Stimulated activated naive CD8-positive, alpha-beta T cell treated with anti-CD3 and anti-CD28 coated beads, Interleukin-15, Interleukin-2, amounts not matched to agents 100 U/mL and 50 U/mL, for 24 hours (primary cell): ENCODE data around the gene MAP3K14.
"Not testable (repeated sequence)": the region's sequence is repeated elsewhere in the genome, so short reads cannot be mapped to it uniquely, and the experiment has no call there.

Experiments
- ATAC-seq: fragments of 150-1000 bp; cut with Tn5 transposase; one replicate; pipeline ENCODE4 v1.10.0; 2021
- DNase-seq: peaks from one replicate; pipeline ENCODE4 v3.0.0; 2021

MAP3K14 gene

DNA sequence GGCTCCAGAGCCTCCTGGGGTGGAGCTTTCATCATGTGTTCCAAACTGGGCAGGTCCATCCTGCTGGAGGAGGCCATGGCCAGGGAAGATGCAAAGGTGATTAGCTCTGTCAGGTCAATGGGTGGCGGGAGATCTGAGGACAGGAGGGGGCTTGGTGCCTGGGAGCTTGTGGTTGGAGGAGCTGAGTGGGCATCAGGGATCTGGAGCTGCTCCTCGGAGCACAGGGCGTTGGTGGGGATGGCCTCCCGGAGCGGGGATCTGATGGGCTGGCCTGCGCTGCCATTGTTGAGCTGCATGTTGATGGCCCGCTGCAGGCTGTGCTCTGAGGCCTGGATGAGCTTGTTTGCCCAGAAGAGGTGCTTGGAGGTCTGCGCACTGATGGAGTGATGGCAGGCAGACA is 61.5 kb downstream of the MAP3K14 start:
- ATAC-seq, result no peak
- no peak for DNase-seq

DNA sequence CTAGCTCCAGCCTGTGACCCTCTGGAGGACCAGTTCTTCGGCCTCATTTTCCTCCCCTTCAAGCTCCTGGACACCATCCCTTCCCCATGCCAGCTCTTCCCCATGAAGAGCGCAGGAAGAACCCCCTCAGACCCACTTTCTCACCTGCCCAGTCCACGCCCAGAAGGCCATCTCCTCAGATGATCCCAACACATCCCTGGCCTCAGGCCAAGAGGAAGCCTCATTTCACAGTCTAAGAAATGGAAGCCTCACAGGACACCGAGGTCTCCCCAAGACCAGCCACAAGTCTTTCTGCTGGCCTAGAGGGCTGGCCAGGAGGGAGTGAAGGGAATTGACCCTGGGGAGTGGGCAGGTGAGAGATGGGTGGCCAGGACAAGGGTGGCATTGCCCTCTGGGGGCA is 62.9 kb downstream of the MAP3K14 start:
- no peak for ATAC-seq
- DNase-seq, result no peak

DNA sequence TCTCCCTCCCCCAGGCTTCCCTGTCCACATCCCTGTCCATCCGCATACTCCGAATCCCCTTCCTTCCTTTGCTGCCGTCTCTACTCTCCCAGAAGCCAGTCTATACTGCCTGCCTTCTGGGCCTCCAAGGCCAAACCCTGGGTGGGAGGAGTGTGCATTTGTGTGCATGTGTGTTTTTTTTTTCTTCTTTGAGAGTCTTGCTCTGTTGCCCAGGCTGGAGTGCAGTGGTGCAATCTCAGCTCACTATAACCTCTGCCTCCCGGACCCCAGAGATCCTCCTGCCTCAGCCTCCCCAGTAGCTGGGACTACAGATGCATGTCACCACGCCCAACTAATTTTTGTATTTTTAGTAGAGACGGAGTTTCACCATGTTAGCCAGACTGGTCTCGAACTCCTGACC is 63.6 kb downstream of the MAP3K14 start:
- DNase-seq, ATAC-seq: not testable (repeated sequence)

DNA sequence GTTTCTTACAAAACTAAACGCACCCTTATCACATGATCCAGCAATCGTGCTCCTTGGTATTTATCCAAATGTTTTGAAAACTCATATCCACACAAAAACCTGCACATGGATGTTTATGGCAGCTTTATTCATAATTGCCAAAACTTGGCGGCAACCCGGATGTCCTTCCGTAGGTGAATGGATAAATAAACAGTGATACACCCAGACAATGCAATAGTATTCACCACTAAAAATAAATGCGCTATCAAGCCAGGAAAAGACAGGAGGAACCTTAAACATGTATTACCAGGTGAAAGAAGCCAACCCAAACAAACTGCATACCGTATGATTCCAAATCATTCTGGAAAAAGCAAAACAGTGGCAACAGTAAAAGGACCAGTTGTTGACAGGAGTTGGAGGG is 64.9 kb downstream of the MAP3K14 start:
- DNase-seq (no peak), ATAC-seq (no peak)

DNA sequence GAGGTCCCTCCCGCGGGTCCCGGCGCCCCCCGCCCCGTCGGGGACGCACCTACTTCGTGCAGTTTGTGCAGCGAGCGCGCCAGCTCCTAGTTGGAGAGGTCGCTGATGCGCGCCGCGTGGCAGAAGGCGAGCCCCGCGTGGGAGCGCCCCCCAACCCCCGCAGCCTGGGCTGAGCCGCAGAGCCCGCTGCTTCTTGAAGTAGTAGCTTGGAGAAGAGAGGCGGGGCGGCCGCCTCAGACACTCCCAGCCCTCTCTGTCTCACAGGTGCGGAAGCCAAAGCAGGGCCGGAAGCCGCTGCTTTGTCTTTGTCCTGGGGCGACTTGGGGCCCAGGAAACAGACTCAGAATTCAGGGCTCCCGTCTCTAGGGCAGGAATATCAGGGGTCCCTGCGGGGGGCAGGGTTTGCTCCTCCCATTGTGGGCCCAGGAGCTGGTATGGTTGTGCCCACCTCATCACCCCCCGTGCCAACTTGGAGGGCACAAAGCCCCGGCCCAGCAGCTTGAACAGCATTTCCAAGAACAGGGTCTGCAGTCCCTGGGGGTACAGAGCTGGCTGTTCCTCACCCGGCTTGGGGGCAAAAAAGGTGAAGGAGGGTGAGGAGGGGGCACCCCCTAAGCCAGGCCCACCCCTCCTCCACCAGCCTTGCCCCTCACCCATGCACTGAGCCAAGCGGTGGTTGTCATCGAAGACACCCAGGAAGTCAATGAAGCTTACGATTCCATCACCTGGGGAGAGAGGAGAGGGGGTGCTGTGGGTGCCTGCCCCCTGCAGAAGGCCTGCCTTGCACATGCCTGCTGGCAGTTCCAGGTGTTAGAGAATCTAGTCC is 68.5 kb downstream of the MAP3K14 start:
- peak; percentile 72 for ATAC-seq

DNA sequence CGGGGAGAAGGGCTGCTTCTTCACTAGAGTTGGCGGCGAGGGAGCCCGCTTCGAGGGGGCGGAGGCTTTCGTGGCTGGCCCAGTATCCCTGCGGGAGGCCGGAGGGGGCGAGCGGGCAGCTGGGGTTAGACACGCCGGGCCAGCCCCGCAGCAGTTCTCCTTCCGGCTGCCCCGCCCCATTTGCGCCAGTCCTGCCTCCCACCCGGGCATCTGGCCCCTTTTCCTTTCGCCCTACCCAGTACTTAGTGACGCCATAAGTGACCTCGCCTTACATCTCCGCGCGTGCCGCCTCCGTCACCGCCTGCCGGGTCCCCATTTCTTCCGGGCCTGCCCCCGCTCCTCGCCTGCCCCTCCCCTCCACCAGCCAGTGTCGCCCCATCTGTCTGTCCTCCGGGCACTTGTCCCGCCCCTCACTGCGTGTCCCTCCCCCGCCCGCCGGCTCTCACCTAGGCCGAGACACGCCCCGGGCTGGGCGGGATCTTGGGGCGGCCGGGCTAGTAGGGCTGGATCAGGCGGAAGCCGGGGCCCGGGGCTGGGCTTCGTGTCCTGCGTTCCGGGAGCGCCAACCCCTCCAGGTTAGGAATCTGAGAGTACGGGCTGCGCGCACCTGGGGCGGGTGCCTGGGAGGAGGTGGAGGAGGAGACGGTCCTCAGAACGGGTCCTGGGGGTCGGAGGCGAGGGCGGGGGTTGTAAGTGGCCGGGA is 69.2 kb downstream of the MAP3K14 start:
- peak; percentile 99 for DNase-seq

More for the DNA sequence above, 68.5 kb downstream of the MAP3K14 start:
- DNase-seq, result peak; percentile 76

DNA sequence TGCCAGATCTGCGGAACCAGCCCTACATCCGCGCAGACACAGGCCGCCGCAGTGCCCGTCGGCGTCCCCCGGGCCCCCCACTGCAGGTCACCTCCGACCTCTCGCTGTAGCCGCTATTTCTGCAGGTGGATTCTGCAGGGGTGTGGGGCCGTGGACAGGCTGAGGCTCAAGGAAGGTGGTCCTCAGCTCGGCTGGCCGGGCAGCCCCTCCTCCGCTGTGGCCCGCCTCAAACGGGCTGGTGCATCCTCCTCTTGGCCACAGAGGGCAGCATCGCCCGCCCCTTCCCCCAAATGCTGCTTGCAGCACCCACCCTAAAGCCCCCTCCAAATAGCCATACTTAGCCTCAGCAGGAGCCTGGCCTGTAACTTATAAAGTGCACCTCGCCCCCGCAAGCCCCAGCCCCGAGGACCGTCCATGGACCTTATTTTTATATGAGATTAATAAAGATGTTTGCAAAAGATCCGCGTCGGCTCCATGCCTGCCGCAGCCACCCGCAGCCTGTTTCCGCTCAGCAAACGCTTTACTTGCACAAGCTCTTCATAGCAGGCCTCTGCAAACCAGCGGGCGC is 69.9 kb downstream of the MAP3K14 start:
- DNase-seq (peak; percentile 54), ATAC-seq (no peak)

More for the DNA sequence above, 69.2 kb downstream of the MAP3K14 start:
- ATAC-seq, result peak; percentile 92

DNA sequence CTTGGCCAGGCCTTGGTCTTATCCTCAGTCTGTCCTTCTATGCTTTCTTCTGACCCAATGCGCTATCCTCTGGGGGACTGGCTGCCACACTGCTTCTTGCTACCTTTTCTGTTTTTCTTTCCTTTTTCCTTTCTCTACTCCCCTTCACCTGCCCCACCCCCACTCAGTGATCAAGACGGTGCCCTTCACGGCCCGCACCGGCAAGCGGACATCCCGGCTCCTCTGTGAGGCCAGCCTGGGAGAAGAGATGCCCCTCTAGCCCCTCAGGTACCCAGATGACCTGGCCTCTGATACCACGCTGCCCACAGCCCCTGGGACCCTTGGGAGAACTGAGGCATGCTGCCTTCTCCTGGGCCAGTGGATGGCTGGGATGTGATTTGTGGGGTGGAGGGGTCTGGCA is 70.5 kb downstream of the MAP3K14 start:
- DNase-seq (no peak), ATAC-seq (no peak)

DNA sequence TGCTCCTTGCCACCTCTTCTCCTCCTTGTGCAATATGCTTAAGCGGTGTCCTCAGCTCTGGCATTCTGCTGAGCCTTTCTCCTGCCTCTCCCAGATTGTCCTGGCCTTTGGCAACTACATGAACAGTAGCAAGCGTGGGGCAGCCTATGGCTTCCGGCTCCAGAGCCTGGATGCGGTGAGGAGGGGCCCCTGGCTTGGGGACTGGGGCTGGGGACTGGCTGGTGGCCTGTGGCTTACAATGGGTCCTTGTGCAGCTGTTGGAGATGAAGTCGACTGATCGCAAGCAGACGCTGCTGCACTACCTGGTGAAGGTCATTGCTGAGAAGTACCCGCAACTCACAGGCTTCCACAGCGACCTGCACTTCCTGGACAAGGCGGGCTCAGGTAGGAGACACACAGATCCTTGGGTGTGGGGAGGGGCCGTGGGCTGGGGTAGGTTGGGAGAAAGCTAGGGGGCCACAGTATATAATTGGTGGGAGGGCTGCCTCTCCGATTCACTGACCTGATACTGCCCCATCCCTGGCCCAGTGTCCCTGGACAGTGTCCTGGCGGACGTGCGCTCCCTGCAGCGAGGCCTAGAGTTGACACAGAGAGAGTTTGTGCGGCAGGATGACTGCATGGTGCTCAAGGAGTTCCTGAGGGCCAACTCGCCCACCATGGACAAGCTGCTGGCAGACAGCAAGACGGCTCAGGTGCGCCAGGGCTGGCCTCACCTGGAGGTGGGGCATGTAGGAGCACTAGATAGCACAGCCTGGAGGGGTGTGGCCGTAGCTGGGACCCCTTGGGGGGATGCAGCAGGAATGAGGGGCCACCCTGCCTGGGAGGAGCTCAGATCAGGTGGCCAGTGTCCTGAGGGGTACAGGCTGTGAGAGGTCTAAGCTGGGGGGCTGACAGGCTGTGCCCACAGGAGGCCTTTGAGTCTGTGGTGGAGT is 71.8 kb downstream of the MAP3K14 start:
- DNase-seq (no peak), ATAC-seq (no peak)

DNA sequence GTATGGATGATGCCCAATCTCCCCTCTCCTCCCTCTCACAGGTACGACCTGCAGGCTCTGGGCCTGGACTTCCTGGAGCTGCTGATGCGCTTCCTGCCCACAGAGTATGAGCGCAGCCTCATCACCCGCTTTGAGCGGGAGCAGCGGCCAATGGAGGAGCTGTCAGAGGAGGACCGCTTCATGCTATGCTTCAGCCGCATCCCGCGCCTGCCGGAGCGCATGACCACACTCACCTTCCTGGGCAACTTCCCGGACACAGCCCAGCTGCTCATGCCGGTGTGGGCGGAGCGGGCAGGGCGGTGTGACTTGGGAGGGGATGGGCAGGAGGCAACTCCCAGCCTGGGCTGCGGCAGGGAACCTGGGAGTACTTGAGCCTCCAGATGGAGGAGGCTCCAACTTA is 73.1 kb downstream of the MAP3K14 start:
- DNase-seq (no peak), ATAC-seq (no peak)

DNA sequence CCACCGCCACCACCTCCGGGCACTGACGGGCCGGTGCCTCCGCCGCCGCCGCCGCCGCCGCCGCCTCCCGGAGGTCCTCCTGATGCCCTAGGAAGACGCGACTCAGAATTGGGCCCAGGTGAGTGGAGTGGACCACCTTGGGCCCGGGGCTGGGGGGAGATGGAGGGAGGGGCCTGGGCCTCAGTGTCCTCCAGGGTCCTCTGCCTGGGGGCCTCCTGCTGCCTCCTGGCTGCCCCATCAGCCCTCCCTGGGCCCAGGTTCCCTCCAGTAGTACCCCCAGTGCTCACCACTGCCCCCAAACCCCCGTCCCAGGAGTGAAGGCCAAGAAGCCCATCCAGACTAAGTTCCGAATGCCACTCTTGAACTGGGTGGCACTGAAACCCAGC is 74.8 kb downstream of the MAP3K14 start:
- DNase-seq (no peak), ATAC-seq (no peak)

DNA sequence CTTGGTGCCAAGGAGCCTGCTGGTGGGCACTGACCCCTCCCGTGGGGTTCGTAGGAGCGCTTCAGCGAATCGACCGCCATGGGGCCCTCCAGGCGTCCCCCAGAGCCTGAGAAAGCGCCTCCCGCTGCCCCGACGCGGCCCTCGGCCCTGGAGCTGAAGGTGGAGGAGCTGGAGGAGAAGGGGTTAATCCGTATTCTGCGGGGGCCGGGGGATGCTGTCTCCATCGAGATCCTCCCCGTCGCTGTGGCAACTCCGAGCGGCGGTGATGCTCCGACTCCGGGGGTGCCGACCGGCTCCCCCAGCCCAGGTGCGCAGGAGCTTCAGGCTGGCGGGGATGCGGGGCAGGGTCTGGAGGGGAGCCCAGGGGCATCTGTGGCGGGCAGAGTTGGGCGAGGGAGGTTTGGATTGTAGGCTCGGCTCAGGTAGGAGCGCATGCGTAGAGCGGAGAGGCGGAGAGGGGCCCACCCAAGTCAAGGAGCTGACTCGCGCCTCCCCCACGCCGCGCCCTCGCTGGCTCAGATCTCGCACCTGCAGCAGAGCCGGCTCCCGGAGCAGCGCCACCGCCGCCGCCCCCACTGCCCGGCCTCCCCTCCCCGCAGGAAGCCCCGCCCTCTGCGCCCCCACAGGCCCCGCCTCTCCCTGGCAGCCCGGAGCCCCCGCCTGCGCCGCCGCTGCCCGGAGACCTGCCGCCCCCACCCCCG is 75.3 kb downstream of the MAP3K14 start:
- no peak for ATAC-seq
- no peak for DNase-seq

DNA sequence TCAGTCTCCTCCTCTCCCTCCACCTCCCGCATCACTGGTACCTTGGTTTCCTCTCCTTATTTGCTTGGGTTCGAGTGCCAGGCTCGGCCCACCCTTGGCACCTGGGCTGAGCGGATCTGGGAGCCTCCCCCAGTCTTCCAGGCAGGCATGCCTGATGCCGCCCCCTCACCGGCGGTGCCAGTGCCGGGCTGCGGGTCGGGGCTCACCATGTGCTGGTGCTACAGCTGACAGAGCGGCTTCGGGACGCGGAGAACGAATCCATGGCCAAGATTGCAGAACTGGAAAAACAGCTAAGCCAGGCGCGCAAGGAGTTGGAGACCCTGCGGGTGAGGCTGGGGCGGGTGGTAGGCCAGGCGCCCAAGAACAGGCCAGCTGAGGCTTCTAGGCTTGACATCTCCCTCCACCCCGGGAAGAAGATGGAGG is 75.9 kb downstream of the MAP3K14 start:
- DNase-seq (no peak), ATAC-seq (no peak)

DNA sequence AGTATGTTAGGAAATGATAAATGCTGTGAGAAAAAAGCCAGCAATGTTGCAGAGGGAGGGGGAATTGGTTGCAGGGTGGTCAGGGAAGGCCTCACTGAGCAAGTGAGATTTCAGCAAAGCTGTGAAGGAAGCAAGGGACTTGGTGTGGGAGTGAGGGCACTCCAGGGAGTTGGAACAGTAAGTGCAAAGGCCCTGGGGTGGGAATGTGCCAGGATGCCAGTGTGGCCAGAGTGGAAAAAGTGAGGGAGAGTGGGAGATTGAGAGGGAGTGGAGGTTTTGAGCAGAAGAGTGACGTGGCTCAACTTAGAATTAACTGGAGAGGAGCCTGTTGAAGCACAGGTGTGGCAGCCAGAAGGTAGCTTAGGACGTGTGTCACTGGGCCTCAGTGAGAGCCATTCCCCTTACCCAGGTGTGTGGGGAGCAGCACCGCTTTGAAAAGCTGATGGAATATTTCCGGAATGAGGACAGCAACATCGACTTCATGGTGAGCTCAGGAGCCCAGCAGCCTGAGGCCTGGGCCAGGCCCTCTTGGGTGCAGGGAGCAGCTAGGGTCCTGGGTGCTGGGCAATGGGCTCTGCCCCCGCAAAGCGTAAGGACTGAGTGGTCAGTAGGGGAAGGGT is 78.6 kb downstream of the MAP3K14 start:
- ATAC-seq, result no peak
- DNase-seq, result no peak

DNA sequence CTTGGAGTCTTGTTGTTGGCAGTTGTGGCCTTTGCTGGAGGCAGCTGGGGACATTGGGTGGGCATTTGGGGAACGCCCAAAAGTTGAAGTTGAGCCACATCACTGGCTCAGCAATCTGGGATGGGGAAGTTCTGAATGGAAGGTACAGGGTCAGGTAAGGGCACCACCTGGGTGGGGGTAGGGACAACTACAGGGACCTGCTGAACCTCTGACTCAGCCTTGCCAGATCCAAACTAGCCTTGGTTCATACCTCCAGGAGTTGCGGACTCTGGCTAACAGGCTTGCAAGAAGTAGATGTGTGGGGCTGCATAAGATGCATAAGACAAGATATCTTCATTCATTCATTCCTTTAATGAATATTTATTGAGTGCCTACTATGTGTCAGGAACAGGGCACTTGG is 79.1 kb downstream of the MAP3K14 start:
- ATAC-seq, result no peak
- no peak for DNase-seq

DNA sequence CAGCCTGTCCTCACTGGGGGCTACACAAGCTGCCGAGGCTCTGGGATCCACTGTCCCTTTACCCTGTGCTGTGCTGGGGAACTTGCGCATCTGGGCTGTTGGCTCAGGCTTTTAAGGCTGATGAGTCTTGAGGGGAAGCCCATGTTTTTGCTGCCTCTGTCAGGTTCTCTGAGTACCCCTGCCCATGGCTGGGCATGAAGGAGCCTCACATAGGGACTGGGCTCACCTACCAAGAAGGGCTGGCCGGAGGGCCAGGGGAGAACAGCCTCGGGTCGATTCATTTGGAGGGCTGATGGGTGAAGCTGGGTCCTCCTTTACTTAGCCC is 80.6 kb downstream of the MAP3K14 start:
- ATAC-seq (no peak), DNase-seq (no peak)

DNA sequence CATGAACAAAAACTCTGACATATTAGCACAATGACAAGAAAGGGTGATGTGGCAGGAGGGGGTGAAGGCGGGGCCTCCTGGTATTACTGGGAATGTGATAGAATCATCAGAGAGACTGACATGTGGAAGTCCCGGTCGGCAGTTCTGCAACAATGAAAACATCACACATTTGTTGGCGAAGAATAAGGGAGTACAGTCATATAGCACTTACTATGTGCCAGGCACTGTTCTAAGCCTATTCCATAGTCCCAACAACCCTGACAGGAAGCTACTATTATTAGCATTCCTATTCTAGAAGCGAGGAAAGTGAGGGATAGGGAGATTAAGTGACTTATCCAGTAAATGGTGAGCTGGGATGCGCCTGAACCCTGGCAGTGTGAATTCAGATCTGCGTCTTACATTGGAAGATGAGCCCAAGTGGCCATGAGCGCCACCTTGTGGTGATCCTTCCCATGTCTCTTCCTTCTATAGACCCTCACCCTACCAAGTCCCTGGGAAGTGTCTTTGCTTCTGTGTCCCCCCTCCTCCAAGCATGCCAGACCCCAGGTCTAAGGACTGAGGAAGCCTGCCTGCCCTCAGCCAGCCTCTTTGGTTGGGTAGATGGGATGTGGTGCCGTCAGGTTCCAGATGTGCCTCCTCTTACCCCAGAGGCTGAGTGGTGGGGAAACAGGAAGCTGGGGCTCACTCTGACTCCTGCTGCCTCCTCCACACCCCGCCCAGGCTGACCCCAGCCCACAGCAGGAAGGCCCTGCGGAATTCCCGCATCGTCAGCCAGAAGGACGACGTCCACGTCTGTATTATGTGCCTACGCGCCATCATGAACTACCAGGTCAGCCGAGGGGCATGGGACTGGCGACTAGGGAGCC is 81.2 kb downstream of the MAP3K14 start:
- DNase-seq (peak; percentile 85), ATAC-seq (peak; percentile 30)

DNA sequence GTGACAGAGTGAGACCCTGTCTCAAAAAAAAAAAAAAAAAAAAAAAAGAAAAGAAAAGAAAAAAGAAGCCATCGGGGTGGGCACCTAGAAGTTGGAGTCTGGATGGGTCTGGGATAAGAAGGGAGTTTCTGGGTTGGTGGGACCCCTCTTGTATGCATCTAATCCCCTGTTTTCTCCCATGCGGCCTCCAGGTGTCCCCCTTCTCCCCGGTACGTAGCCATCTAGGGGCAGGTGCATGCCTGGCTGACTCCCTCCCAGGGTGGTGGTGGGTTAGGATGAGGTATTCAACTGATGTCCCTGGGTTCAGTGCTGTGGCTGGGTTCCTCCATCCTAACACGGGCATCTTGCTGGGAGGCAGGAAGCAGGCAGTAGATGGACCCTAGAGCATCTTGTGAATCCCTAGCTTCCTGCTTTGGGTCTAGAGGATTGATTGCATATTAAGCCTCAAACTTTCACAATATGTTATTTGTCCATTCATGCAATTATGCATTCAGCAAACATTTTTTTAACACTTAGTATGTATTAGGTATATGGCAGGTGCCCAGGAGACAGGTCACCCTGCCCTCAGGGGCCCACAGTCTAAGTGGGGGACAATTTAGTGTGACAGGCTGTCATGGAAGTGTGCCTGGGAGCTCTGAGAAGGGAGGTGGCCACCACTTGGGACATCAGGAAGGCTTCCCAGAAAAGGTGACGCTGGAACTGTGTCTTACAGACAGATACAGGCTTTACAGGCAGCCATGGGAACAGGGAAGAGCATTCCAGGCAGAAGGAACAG is 82.0 kb downstream of the MAP3K14 start:
- peak; percentile 32 for ATAC-seq
- peak; percentile 62 for DNase-seq

DNA sequence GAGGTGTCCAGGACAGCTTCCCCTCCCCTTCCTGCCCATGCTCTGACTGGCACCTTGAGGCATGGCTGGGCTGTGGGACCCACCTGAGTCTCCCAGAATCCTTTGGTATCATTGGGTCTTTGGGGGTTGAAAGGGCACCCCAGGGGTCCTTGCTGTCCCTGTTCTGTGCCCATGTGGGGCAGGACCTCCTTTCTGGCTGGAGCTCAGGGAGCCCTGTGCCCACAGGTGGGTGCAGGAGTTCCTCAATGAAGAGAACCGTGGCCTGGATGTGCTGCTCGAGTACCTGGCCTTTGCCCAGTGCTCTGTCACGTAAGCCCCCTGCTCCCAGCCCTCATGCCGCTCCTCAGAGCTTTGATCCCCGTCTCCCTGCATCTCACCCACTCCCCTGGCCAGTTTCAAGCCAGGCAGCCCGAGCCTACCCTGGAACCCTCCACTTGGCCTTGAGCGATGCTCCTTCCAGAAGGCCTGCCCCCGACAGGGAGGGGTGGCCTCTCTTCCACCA is 83.3 kb downstream of the MAP3K14 start:
- no peak for DNase-seq
- ATAC-seq, result no peak
